Germinal center (tissue), 1 donor: ENCODE measurements around the gene LYVE1.

Experiments
- DNase-seq: peaks from one replicate; pipeline ENCODE4 v3.0.0; 2012; ENCODE audit warnings: mixed read lengths, low spot score

LYVE1 gene

GRCh38 chr11:10592331-10592730 is 23.9 kb upstream of the LYVE1 start:
- DNase-seq = no peak

GRCh38 chr11:10591741-10592140 is 23.3 kb upstream of the LYVE1 start:
- no peak for DNase-seq

GRCh38 chr11:10590218-10590915 is 21.9 kb upstream of the LYVE1 start:
- no peak for DNase-seq

- no peak for DNase-seq
Observed at GRCh38 chr11:10588904-10589303, 20.4 kb upstream of the LYVE1 start.

GRCh38 chr11:10587995-10588394 is 19.5 kb upstream of the LYVE1 start:
- no peak for DNase-seq

- DNase-seq = no peak
Observed at GRCh38 chr11:10587388-10587787, 18.9 kb upstream of the LYVE1 start.

GRCh38 chr11:10584071-10584501 is 15.6 kb upstream of the LYVE1 start:
- no peak for DNase-seq

GRCh38 chr11:10581481-10582019 is 13.1 kb upstream of the LYVE1 start:
- no peak for DNase-seq

GRCh38 chr11:10580623-10581022 is 12.2 kb upstream of the LYVE1 start:
- no peak for DNase-seq

GRCh38 chr11:10579700-10580099 is 11.2 kb upstream of the LYVE1 start:
- no peak for DNase-seq

- DNase-seq = no peak
Observed at GRCh38 chr11:10576035-10576398, 7.6 kb upstream of the LYVE1 start.

- no peak for DNase-seq
Observed at GRCh38 chr11:10575346-10576034, 7.0 kb upstream of the LYVE1 start.

GRCh38 chr11:10573556-10573955 is 5.1 kb upstream of the LYVE1 start:
- DNase-seq = no peak

- no peak for DNase-seq
Observed at GRCh38 chr11:10573028-10573427, 4.6 kb upstream of the LYVE1 start.

- no peak for DNase-seq
Observed at GRCh38 chr11:10572533-10572932, 4.1 kb upstream of the LYVE1 start.

GRCh38 chr11:10567446-10567845 is 1.0 kb downstream of the LYVE1 start:
- DNase-seq = no peak

GRCh38 chr11:10566257-10566957 is 2.1 kb downstream of the LYVE1 start:
- DNase-seq = no peak

- no peak for DNase-seq
Observed at GRCh38 chr11:10565493-10565892, 3.0 kb downstream of the LYVE1 start.

GRCh38 chr11:10564696-10565318 is 3.7 kb downstream of the LYVE1 start:
- no peak for DNase-seq

- no peak for DNase-seq
Observed at GRCh38 chr11:10564030-10564429, 4.4 kb downstream of the LYVE1 start.

GRCh38 chr11:10561947-10562346 is 6.5 kb downstream of the LYVE1 start:
- DNase-seq = no peak

- DNase-seq = no peak
Observed at GRCh38 chr11:10561043-10561818, 7.2 kb downstream of the LYVE1 start.
